Measurements from ENCODE around the gene DSCAM.

DNA sequence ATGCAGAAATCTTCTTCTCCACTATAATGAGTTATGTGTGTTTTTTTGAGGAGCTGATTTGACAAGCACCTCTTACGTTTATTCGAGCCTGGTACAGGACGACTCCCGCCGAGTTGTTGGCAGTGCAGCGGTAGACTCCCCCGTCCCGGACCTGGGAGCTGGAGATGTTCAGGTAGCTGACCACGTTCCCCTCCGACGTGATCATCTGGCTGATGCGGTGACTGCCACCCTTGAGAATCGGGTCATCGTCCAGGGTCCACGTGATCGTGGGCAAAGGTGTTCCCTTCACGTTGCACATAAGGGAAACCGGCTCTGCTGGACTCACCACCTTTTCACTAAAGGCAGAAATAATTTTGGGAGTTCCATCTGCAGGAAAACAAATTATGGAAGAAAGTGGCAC lies 507.9 kb downstream of the DSCAM start:
- TF ChIP-seq, protein P1, sequence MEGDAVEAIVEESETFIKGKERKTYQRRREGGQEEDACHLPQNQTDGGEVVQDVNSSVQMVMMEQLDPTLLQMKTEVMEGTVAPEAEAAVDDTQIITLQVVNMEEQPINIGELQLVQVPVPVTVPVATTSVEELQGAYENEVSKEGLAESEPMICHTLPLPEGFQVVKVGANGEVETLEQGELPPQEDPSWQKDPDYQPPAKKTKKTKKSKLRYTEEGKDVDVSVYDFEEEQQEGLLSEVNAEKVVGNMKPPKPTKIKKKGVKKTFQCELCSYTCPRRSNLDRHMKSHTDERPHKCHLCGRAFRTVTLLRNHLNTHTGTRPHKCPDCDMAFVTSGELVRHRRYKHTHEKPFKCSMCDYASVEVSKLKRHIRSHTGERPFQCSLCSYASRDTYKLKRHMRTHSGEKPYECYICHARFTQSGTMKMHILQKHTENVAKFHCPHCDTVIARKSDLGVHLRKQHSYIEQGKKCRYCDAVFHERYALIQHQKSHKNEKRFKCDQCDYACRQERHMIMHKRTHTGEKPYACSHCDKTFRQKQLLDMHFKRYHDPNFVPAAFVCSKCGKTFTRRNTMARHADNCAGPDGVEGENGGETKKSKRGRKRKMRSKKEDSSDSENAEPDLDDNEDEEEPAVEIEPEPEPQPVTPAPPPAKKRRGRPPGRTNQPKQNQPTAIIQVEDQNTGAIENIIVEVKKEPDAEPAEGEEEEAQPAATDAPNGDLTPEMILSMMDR (IDR thresholded peaks at IDR 0.05), result no peak
- no peak for TF ChIP-seq EP300 (IDR thresholded peaks at IDR 0.05)
